Spinal cord (tissue), 10 donors: Measurements from ENCODE around the gene NPLOC4. TPM values are rescaled to one million over a fixed set of nuclear protein-coding genes. Genes with fewer than 3 reads are reported as not detected.

Experiments used
- DNase-seq, 6 donors: peaks; one replicate each; pipeline versions ENCODE4 v3.0.0 to v3.0.0-alpha.2; 2013 to 2015; ENCODE audit warnings: low spot score in 6 of 6, low read depth in 4 of 6
- H3K27ac ChIP-seq: one replicate; pipeline ENCODE4 v1.5.1; 2013; ENCODE audit warnings: low read depth, low read length, control low read depth
- H3K27me3 ChIP-seq: one replicate; pipeline ENCODE4 v1.6.1; 2013; ENCODE audit warnings: low read length; ENCODE audit not compliant: control insufficient read depth, insufficient read depth
- H3K36me3 ChIP-seq: one replicate; pipeline ENCODE4 v1.6.1; 2013; ENCODE audit warnings: low read length; ENCODE audit not compliant: control insufficient read depth, insufficient read depth
- H3K4me1 ChIP-seq: one replicate; pipeline ENCODE4 v1.6.1; 2013; ENCODE audit warnings: low read length; ENCODE audit not compliant: control insufficient read depth, insufficient read depth
- H3K4me3 ChIP-seq: one replicate; pipeline ENCODE4 v1.5.1; 2013; ENCODE audit warnings: low read depth, low read length, control low read depth
- H3K9me3 ChIP-seq: one replicate; pipeline ENCODE4 v1.6.1; 2013; ENCODE audit warnings: low read length; ENCODE audit not compliant: control insufficient read depth, insufficient read depth
- WGBS: methylation state at CpG from one replicate; pipeline ENCODE4 v1.1.5; 2013; ENCODE audit warnings: missing lambda C conversion rate; ENCODE audit not compliant: insufficient coverage; 5-methylcytosine and 5-hydroxymethylcytosine counted together
- polyA plus RNA-seq, 2 donors: library from polyadenylated mRNA; unstranded; fragments of 120-200 nt; gene quantifications; one replicate each; pipeline ENCODE4 v1.2.1, GENCODE V29; 2013; ENCODE audit not compliant: insufficient read length in 2 of 2
- total RNA-seq, 2 donors: library from RNA; depleted of rRNA in 1 of 2; stranded (reverse); fragments of 120-200 nt in 1 of 2; fragments of >200 nt in 1 of 2; gene quantifications; one replicate each; pipeline versions ENCODE4 v1.2.3 to v1.2.4, GENCODE V29; 2013 to 2014
- donor health status: healthy.

NPLOC4 gene
- total and polyA plus RNA-seq, 4 donors = 38.8 to 60.6 (median 43.1) TPM

DNA sequence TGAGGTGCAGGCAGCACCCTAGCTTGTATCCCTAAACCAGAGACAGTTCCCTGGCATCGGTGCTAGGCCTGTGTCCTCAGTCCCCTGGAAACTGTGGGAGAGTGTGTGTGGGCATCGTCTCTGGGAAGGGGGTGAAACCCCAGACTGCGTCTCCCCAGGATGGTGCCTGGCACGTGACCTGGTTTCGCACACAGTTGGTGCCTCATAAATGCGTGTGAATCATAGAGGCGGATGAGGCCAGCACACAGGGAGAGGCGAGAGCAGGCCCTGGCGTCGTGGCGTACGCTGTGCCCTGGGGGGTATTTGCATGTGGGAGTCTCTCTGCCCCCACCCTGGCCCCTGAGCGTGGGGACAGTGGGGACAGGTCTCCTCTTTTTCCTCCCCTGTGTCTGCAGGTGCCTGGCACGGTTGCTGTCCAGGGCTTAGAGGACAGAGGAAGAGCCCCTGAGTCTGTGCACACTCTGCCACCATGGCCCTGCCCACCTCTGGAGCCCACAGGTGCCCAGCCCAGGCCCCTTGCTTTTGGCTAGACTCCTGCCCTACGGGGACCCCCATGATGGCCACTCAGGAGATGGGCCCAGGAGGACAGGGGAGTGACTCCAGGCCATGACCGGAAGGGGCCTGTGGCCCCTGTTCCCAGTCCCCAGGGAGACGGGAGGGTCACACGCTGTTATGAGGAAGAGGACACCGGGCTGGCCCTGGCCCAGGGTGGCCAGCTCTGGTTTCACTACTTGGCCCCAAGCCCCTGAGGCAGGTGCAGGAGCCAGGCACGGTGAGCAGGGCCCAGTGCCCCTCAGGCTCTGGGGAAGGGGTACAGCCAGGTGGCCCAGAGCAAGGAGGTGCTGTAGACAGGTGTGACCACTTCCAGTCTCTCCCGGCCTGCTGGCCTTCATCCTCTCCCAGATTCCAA, 110.0 kb downstream of the NPLOC4 start:
- no peak overlapping the region for H3K4me3 ChIP-seq
- H3K36me3 ChIP-seq = peaks cover 6% of the 10 kb centered on the region
- H3K4me1 ChIP-seq = peaks cover 37% of the 10 kb centered on the region
- H3K9me3 ChIP-seq = no peaks in the 10 kb centered on the region
- no peak overlapping the region for H3K27ac ChIP-seq
- no peak for DNase-seq
- peaks cover 16% of the 10 kb centered on the region for H3K27me3 ChIP-seq
- WGBS = 89% methylated on average over 21 of the region's 21 CpGs

DNA sequence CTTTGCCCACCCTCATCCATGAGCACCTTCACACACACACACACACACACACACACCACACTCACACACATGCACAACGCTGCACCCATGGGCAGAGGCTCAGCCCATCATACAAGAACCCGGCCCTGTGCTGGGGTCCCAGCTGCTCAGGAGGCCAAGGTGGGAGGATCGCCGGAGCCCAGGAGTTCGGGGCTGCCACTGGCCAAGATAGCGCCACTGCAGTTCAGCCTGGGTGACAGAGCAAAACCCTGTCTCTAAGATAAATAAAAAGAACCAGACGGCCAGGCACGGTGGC, 112.1 kb downstream of the NPLOC4 start:
- no peak for DNase-seq
- peaks cover 6% of the 10 kb centered on the region for H3K36me3 ChIP-seq
- H3K9me3 ChIP-seq = no peaks in the 10 kb centered on the region
- no peak overlapping the region for H3K27ac ChIP-seq
- peaks cover 44% of the 10 kb centered on the region for H3K4me1 ChIP-seq
- WGBS = 97% methylated on average over 6 of the region's 8 CpGs
- H3K27me3 ChIP-seq = peaks cover 25% of the 10 kb centered on the region
- no peak overlapping the region for H3K4me3 ChIP-seq

DNA sequence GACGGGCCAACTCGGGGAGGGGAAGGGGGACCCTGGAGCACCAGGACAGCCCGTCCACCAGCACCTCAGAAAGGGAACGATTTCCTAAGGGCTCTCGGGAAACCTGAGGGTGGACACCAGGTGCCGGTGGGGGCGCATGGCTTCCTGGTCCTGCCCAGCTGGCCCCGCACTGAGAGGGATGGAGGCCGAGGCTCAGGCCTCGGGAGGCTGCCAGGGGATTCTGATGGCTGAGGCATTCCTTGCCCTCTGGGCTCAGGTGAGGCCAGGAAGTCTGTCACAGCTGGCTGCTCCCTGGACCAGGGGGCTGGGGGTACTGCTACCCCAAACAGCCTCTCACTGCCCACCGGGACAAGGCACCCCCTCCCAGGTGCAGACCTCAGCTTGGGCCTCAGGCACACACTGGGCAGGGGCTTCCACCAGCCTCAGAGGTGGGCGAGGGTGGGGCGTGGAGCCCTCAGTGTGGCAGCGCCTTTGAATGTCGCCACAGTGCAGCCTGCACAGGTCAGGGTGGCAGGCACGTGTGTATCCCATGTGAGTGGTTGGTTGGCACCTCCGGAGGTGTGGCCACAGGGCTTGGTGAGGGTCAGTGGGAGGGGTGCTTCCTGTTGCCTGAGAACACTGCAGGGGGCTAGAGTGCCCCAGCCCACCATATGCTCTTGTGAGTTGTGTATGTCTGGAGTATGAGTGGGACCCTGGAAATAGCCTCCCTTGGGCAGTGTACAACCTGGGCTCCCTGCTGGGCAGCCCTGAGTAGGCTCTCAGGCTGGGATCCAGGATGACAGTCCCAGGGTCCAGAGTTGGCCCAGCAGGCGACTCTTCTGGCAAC, 112.7 kb downstream of the NPLOC4 start:
- H3K27me3 ChIP-seq = peaks cover 31% of the 10 kb centered on the region
- H3K27ac ChIP-seq = no peak overlapping the region
- peaks cover 4% of the 10 kb centered on the region for H3K36me3 ChIP-seq
- H3K4me3 ChIP-seq = no peak overlapping the region
- WGBS = 57% methylated on average over 18 of the region's 18 CpGs
- DNase-seq = no peak
- H3K4me1 ChIP-seq = peaks cover 49% of the 10 kb centered on the region
- no peaks in the 10 kb centered on the region for H3K9me3 ChIP-seq

DNA sequence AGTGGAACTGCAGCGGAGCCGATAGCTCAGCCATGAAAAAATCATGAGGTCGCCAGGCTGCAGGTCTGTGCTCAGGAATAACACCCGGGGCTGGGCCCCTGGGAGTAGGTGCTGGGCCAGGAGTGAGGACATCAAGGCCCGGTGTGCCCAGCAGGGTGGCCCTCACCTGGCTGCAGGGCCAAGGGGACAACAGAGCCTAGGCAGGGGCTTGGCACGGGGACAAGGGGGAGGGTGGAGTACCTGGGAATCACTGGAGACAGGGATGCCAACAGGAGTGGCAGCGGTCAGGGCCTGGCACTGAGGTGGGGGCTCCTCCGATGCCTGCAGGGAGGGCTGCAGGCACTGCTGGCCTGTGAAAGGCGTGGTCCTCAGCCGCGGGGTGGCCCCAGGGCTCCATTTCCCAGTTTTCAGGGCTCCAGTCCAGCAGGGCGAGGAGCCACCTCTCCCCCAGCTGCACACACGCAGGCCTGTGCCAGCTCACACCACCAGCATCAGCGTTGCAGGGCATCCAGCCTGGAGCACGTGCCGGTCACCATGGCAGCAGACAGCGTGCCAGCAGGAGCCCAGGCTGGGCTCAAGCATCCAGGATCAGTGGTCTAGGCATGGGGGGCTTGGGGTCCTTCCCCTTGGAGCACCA, 113.4 kb downstream of the NPLOC4 start:
- no peak overlapping the region for H3K4me3 ChIP-seq
- no peaks in the 10 kb centered on the region for H3K36me3 ChIP-seq
- WGBS = 7% methylated on average over 17 of the region's 17 CpGs
- H3K4me1 ChIP-seq = peaks cover 55% of the 10 kb centered on the region
- no peaks in the 10 kb centered on the region for H3K9me3 ChIP-seq
- H3K27ac ChIP-seq = no peak overlapping the region
- H3K27me3 ChIP-seq = peaks cover 36% of the 10 kb centered on the region
- DNase-seq = peak in 4 of 6 donors; percentile 66 to 93 (median 81)

DNA sequence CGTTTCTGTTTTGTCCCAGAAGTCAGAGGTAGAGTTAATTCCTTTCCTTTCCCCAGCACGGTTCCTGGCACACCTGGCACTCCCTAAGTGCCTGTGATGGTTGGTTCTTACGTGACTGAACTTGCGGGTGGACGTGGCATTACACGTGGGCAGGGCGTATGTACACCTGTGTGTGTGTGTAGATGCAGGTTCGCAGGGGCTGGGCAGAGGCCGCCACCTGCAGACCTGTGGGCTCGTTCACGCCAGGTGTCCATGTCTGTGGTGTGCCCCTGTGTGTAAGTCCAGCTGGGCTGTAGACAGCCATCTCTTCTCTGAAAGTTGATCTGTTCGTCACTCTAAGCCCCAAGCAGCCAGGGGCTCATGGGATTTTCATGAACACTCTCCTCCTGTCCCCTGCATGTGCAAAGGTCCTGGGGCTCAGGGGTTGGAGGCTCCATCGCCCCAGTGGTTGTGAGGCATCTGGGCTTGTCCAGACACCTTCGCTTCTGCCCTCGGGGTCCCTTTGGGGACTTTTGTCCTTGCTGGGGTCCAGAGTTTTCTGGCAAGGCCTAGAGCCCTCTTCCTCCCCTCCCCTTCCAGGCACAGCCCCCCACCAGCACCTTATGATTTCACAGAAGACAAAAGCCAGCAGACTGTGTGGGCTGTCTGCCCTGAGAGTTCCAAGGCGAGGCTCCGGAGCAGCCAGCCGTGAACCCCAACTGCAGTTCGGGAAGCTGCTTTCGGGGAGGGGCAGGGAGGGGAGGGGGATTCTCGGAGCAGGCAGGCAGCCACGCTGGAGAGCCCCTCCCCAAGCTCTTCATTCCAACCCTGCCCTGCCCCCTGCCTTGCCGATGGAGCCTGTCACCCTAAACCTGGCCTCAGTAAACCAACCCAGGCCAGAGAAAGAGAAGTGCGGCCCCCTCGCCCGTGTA, 114.2 kb downstream of the NPLOC4 start:
- DNase-seq = peak in 2 of 6 donors; percentile 70 to 74
- 67% methylated on average over 18 of the region's 26 CpGs for WGBS

DNA sequence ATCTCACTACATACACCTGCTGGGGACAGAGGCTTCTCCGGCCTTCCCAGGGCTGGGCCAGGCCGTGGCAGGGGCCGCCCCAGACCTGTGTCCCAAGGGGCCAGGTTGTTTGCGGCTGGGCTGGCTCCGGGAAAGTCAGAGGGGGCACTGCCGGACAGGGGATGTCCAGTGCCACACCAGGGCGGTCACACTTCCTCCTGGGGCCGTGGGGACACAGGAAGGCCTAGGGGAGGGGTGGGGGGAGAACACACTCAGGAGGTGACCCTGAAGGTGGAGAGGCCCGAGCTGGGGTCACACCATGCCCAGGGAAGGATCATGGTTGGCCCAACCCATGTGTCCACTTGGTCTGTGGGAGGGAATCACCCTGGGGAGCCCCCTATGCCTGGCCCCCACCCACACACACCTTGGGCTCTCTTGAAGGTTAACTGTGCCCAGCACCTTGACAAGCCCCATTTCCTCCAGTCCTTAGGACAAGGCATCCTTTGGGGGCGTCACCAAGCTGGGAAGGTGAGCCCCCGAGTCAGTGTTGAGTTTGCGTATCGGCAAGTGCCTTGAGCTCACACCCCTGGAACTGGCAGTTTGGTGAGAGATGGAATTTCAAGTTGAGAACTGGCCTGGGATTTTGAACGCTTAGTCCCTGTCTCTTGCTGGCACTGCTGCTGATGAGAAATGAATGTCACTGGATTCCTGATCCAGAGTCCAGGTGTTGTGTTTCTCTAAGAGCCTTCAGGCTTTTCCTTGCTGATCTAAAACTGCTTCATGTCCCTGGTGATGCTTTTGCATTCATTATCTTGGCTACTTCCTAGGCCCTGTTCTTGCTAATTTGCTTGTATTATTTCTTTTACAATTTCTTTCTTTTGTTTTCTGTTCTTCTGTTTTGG, 116.7 kb downstream of the NPLOC4 start:
- Histone ChIP-seq H3K27me3 (peaks cover 28% of the 10 kb centered on the region), H3K36me3 (peaks cover 14% of the 10 kb centered on the region), H3K9me3 (no peaks in the 10 kb centered on the region), H3K4me3 (no peak overlapping the region), H3K4me1 (peaks cover 71% of the 10 kb centered on the region), H3K27ac (no peak overlapping the region)
- 60% methylated on average over 14 of the region's 14 CpGs for whole genome bisulfite sequencing
- peak in 1 of 6 donors; percentile 18 for DNase-seq

More for the DNA sequence above, 114.2 kb downstream of the NPLOC4 start:
- no peak overlapping the region for H3K27ac ChIP-seq
- peaks cover 3% of the 10 kb centered on the region for H3K36me3 ChIP-seq
- no peak overlapping the region for H3K4me3 ChIP-seq
- H3K4me1 ChIP-seq = peaks cover 59% of the 10 kb centered on the region
- no peaks in the 10 kb centered on the region for H3K9me3 ChIP-seq
- peaks cover 39% of the 10 kb centered on the region for H3K27me3 ChIP-seq

DNA sequence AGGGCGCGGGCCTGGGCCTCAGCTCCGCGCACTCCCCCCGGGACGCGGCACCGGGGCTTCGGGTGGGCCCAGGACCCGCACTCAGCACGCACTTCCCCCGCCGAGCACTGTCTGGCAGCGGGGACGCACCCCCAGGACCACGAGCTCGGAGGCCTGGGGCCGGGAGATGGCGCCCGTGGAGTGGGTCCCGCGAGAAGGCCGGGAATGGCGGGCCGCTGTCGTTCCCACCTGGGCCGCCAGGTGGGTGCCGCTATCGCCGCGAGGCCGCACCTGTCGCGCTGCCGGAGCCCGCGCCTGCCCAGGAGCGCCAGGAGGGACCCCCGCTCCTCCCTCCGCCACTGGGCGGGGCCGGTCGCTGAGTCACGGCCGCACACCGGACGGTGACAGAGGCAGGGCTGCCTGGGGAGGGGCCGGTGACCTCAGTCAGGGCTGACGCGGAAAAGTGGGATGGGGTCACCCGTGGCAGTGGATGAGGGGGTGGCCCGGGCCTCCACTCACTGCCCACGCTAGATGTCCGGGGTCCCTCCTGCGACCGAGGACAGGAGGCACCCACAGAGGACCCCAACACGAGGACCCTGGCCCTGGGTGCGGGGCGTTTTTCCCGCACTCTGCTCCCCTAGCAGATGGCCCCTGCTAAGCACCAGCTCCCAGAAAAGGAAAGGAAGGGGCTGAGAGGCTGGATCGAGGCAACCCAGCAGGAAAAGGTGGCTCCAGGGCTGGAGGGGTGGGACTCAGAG, 117.5 kb downstream of the NPLOC4 start:
- 4% methylated on average over 61 of the region's 61 CpGs for WGBS
- Histone ChIP-seq H3K27me3 (peaks cover 28% of the 10 kb centered on the region), H3K36me3 (peaks cover 14% of the 10 kb centered on the region), H3K4me1 (peaks cover 69% of the 10 kb centered on the region), H3K4me3 (no peak overlapping the region), H3K9me3 (no peaks in the 10 kb centered on the region), H3K27ac (no peak overlapping the region)
- DNase-seq = peak in 1 of 6 donors; percentile 64

DNA sequence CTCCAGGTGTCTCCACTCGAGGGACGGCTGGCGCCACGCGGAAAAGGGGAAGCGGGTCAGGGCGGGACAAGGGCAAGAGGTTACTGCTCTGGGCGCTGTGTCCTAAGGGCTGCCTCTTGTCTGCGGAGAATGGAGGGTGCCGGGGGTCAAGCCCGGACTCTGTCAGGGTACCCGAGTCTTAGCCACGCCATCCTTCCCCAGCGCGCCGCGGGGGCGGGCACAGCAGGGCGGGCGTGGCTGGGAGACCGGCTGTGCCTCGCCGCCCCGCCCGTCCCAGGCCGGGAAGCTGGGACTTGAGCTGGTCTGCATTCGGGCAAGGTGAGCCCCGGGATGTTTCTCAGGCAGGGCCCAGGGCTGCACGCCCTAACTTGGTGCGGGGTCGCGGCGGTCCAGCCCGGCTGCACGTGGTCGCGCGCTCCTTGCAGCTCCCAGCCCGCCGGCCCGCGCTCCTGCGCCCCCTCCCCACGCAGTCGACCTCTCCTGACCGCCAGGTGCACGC, 118.1 kb downstream of the NPLOC4 start:
- Histone ChIP-seq H3K9me3 (no peaks in the 10 kb centered on the region), H3K4me1 (peaks cover 69% of the 10 kb centered on the region), H3K36me3 (peaks cover 14% of the 10 kb centered on the region), H3K27ac (no peak overlapping the region), H3K27me3 (peaks cover 28% of the 10 kb centered on the region), H3K4me3 (no peak overlapping the region)
- WGBS = 4% methylated on average over 47 of the region's 47 CpGs
- DNase-seq = no peak
